GM18511 (cell line): ENCODE measurements around the gene MICOS13.

Experiments used
- ATAC-seq: cut with Tn5 transposase; IDR thresholded peaks from one replicate; pipeline ENCODE4 v1.9.1; 2021; ENCODE audit warnings: mild to moderate bottlenecking, moderate library complexity; ENCODE audit not compliant: unreplicated experiment

The MICOS13 gene

GRCh38 chr19:5671600-5671999 lies 8.7 kb downstream of the MICOS13 start:
- ATAC-seq, result no peak

GRCh38 chr19:5669212-5669611 lies 11.1 kb downstream of the MICOS13 start:
- ATAC-seq, result no peak

GRCh38 chr19:5667751-5668271 lies 12.5 kb downstream of the MICOS13 start:
- no peak for ATAC-seq

GRCh38 chr19:5666921-5667610 lies 13.2 kb downstream of the MICOS13 start:
- no peak for ATAC-seq

DNA sequence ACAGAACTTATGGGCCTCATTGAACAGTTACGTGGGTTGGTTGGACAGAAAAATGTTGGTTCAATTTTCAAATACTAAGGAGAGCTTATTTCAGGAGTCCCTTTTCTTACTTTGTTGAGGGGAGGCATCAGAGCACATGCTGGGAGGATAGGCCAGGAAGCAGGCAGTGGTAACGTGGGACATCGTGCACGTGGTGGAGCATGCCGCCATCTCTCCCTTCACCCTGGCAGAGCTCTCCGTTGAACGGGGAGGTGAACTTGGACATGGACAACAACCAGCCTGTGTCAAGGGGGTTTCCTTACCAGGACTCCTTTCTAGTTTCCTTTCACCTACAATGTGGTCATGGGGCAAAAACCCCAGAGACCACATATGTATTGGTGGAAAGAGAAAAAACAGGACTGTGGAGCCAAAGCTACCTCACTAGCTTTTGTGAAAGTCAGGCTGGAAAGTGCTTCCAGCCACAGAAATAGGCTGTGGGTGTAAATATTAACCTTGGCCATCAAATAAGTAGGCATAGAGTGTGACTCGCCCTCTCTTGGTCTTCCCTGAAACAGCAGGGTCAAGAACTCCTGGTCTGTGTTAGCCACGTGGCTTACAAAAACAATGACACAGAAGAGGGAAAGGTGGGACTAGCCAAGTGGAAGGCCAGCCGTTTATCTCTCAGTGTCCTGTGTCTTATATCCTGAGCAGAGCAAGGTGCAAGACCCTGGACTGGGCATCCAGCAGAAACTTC lies 14.4 kb downstream of the MICOS13 start:
- ATAC-seq, result no peak

- no peak for ATAC-seq
Measured at GRCh38 chr19:5664515-5664914, 15.8 kb downstream of the MICOS13 start.

DNA sequence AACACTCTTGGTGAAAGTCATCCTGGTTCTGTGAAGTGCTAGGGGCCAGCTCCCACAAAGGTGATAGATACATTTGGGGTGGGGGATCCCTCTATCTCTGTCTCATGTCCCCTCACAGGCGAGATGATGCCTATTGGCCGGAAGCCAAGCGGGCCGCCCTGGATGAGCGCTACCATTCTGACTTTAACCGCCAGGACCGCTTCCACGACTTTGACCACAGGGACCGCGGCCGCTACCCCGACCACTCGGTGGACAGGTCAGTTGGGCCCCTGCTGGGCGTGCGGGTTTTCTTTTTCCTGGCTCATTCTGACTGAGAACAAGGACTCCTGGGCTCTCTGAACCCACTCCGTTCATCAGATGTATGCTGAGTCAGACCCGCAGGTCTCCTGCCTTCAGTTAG lies 16.4 kb downstream of the MICOS13 start:
- no peak for ATAC-seq

- ATAC-seq, result no peak
Measured at GRCh38 chr19:5661483-5661882, 18.8 kb downstream of the MICOS13 start.

DNA sequence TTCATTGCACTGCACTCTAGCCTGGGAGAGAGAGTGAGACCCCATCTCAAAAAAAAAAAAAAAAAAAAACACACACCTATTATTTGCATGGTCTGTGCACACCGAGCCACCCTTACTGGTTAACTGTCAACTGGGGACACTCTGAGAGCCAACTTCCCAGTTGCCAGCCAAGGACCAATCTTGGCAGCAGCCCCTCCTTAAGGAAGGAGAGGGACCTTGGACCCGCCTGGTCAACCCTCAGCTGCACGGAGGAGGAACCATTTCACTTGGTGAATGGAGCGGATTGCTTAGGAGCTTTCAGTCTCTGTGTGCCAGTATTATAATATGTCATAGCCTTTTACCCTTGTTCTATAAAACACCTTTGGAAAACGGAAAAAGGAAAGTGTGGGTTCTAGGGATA lies 24.9 kb downstream of the MICOS13 start:
- no peak for ATAC-seq

GRCh38 chr19:5654931-5655330 lies 25.4 kb downstream of the MICOS13 start:
- no peak for ATAC-seq

DNA sequence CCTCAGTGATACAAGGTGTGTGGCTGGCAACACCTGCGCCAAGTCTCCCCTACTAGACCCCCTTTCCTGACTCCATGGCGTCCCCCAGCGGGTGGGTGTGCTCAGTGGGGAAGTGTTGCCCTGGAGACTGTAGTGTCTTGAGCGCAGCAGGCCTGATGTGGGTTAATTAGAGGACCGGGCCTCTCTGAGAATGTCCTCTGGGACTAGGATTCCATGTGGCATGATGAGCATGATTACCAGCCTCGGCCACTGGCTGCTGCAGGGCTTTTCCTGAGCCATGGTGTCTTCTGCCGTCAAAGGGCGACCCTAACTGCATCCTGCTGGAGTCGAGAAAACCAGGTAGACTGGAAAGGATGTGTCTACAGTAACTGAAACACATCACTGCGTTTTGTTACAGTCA lies 28.1 kb downstream of the MICOS13 start:
- no peak for ATAC-seq

GRCh38 chr19:5651361-5651760 lies 29.0 kb downstream of the MICOS13 start:
- ATAC-seq, result no peak

DNA sequence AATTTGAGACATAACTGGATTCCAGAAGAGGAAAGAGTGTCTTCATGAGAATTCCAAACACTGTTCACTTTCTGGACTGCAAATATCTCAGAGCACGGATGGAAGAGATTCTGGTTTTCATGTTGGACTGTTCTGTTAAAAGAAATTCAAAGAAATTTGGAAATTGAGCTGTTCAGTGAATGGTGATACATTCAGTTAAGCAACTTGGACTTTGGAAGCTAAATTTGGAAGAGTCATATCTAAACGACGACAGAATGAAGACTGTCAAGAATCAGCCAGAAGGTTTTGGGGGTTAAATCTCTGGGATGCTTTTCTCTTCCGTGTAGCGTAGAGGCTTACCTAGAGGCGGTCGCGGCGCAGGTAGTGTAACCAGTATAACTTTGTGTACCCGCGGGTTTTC lies 31.9 kb downstream of the MICOS13 start:
- ATAC-seq, result no peak

DNA sequence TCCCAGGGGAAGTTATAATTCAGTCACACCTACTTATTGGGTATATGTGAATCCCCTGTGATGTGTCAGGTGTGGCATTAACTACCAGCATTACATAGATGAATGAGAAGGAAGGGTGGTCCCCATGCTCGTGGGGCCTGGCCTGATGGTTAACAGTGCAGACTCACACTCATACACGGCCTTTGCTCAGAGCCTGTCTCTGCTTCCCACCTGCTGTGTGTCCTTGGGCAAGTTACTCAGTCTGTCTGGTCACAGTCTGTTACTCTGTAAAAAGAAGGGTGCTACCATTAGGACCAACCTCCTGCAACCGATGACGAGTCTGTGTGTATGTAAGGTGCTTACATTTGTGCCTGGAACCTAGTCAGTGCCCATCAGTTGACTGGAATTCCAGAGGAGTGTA lies 33.6 kb downstream of the MICOS13 start:
- no peak for ATAC-seq

DNA sequence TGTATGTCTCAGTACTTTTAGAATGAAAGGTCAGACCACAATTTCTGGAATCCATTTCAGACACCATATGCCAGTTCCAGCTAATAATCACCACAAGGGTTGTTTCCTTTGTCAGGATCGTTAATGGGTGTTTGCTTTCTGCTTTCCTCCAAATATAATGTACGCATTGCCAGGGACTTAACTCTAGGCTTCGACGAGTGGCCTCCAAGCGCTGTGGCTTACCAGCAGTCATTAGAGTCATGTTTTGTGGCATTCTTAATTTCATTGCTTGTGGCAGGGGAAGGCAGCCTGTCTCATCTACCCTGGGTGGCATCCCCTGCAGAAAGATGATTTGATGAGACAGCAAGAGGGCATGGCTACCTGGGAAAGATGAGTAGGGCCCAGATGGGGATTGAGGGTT lies 34.9 kb downstream of the MICOS13 start:
- ATAC-seq, result no peak

- no peak for ATAC-seq
Measured at GRCh38 chr19:5644037-5644436, 36.3 kb downstream of the MICOS13 start.

DNA sequence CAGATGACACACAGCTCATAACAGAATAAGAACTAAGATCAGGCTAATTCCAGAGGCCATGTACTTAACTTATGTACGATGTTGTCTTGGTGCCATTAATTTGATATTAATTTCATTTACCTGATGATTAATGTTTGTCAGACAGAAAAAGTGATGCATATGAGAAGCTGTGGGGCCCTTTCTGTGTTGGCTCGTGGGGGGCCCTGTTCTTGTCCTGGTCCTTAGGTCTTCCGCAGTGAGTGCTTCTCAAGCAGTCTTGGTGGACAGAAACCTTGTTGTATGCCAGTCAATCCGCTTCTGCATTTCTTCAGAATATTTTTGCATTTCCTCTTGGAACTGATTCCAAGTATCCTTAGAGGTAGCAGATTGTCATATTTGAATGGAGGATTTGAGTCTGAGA lies 37.3 kb downstream of the MICOS13 start:
- no peak for ATAC-seq

DNA sequence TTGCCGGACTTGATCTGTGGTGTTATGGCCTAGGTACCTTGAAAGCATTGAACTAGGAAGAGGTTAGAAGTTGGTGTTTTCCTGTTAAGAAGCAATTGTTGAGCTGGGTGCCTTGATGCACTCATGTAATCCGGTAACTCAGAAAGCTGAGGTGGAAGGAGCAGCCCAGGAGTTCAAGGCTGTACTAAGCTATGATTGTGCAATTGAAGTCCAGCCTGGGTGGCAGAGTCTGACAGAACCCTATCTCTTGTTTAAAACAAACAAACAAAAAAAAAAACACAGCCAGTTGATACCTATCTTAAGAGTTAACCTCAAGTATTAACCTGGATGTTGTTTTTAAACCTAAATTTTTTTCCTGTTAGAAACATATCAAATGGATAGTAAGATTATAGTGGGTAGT lies 38.1 kb downstream of the MICOS13 start:
- ATAC-seq, result no peak

DNA sequence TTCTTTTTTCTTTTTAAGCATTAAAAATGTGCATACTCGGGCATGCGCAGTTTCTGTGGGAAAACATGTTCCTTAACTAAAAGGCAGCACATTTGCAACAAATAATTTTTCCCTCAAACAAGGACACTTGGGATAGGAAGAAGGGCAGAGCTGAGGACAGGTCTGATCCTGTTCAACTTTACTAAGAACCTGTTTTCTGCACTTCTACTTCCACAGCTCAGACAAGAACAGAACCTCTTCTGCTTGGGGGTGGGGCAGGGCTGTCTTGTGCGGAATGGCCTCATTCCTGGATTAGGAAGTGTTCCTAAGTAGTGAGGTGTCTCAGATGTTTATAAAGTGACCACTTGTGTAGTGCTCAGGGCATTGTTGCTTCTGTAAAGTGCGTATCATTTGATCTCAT lies 39.1 kb downstream of the MICOS13 start:
- ATAC-seq, result no peak

DNA sequence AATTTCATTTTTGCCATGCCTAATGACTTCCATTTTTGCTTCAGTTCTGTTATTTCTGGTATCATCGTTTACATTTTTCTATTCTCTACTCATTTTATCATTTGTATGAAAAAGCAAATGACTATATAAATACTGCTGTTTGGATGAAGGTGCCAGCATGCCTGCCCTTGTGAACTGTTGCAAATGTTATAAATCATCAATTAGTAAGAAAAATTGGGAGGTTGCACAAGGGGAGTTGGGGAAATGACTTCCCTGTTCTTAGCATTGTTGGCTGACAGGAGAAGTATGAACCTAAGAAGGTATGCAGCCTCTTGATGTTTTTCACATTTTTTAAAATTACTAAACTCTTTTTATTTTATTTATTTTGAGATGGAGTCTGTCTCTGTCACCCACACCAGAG lies 42.3 kb downstream of the MICOS13 start:
- ATAC-seq, result no peak

GRCh38 chr19:5635427-5635826 lies 44.9 kb downstream of the MICOS13 start:
- ATAC-seq, result no peak

GRCh38 chr19:5632657-5633056 lies 47.7 kb downstream of the MICOS13 start:
- ATAC-seq, result no peak

DNA sequence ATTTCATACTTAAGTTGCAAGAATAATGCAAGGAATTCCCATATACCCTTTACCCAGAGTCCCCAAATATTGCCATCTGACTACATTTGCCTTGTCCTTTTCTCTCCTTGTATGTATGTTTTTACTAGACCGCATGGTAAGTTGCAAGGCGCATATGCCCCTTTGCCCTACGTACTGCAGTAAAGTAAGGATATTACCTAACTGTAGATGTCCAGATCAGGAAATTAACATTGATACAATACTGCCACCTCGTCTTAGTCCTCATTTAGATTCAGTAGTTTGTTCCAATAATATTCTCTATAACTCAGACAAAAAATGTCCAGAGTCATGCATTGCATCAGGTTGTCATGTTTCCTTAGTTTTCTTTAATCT lies 48.1 kb downstream of the MICOS13 start:
- ATAC-seq, result no peak
